Measurements from ENCODE around the gene SOCS7. TPM values are rescaled to one million over a fixed set of nuclear protein-coding genes. Genes with fewer than 3 reads are reported as not detected.
A peak's percentile ranks its signal among the peaks of the same experiment; 100 is the strongest.

Gene SOCS7
- total and polyA plus RNA-seq, 11 donors: 5.1 to 19.2 (median 14.0) TPM

DNA sequence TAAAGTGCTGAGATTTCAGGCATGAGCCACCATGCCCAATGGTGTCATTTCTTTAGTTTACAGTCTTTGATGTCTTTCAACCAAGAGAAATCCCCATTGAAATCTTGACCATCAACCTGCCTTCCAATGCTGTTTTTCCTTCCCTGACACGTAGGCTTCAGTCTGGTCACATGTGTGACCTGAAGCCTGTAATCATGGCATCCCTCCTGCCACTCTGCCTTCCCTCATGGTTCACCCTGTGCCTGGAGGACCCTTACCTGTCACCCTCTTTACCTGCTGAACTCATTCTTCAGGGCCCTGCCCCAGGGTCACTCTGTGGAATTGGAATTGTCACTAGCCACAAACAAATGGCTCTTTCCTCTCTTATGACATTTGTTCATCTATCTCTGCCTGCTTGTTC lies 58.6 kb downstream of the SOCS7 start:
- WGBS, 4 donors: 75 to 83% (median 80%) methylated on average over 1 of the region's 1 CpG
- intact Hi-C loops (cut with DNase I): no loop called here
- TF ChIP-seq, protein P1, sequence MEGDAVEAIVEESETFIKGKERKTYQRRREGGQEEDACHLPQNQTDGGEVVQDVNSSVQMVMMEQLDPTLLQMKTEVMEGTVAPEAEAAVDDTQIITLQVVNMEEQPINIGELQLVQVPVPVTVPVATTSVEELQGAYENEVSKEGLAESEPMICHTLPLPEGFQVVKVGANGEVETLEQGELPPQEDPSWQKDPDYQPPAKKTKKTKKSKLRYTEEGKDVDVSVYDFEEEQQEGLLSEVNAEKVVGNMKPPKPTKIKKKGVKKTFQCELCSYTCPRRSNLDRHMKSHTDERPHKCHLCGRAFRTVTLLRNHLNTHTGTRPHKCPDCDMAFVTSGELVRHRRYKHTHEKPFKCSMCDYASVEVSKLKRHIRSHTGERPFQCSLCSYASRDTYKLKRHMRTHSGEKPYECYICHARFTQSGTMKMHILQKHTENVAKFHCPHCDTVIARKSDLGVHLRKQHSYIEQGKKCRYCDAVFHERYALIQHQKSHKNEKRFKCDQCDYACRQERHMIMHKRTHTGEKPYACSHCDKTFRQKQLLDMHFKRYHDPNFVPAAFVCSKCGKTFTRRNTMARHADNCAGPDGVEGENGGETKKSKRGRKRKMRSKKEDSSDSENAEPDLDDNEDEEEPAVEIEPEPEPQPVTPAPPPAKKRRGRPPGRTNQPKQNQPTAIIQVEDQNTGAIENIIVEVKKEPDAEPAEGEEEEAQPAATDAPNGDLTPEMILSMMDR (IDR thresholded peaks at IDR 0.05): no peak
- no peak for TF ChIP-seq POLR2A (IDR thresholded peaks at IDR 0.05)

GRCh38 chr17:38415250-38416194 lies 63.9 kb downstream of the SOCS7 start:
- Histone ChIP-seq H3K9me3 (no peaks in the 10 kb centered on the region), H3K27ac (no peak overlapping the region), H3K4me3 (peak overlapping the region in 2 of 12 donors; percentile 4 to 13), H3K36me3 (no peaks in the 10 kb centered on the region), H3K4me1 (peaks cover 0 to 33% (median 12%) of the 10 kb centered on the region in 12 donors), H3K27me3 (peaks cover 0 to 31% (median 19%) of the 10 kb centered on the region in 9 donors)
- TF ChIP-seq, protein P1 (IDR thresholded peaks at IDR 0.05): no peak
- no peak for TF ChIP-seq POLR2A (IDR thresholded peaks at IDR 0.05)
- intact Hi-C loops (cut with DNase I): loop anchor here in 6 of 10 donors (1.0 to 2.0 kb wide), 2 partner anchors 66 to 67 kb away; no protein-coding TSS in a partner anchor
- DNase-seq (peak in 1 of 5 donors; percentile 35), ATAC-seq (peak in 3 of 4 donors; percentile 25 to 65 (median 33))
- WGBS, 4 donors: 34 to 44% (median 38%) methylated on average over 17 to 22 of the region's 22 CpGs

More for the DNA sequence above, 58.6 kb downstream of the SOCS7 start:
- H3K9me3 ChIP-seq: no peaks in the 10 kb centered on the region
- ATAC-seq (no peak), DNase-seq (no peak)
- no peaks in the 10 kb centered on the region for H3K36me3 ChIP-seq
- H3K27me3 ChIP-seq: peaks cover 0 to 4% (median 0%) of the 10 kb centered on the region in 9 donors
- H3K4me1 ChIP-seq: peaks cover 0 to 8% (median 4%) of the 10 kb centered on the region in 12 donors
- H3K27ac ChIP-seq: no peak overlapping the region
- H3K4me3 ChIP-seq: no peak overlapping the region

DNA sequence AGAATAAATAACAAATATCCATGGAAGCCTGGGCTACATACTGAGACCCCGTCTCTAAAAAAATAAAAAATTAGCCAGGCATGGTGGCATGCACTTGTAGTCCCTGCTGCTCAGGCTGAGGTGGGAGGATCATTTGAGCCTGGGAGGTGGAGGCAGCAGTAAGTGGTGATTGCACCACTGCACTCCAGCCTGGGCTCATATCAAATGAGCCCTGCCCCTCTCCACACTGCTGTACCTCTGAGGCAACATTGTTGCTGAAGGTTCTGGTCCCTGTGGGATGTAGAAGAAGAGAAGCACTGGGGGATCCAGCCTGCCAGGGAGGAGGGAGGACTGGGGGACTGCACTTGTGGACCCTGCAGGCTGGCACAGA lies 65.2 kb downstream of the SOCS7 start:
- peaks cover 0 to 31% (median 19%) of the 10 kb centered on the region in 9 donors for H3K27me3 ChIP-seq
- H3K4me1 ChIP-seq: peaks cover 0 to 46% (median 25%) of the 10 kb centered on the region in 12 donors

More for the DNA sequence above, 65.2 kb downstream of the SOCS7 start:
- Histone ChIP-seq H3K9me3 (no peaks in the 10 kb centered on the region), H3K27ac (no peak overlapping the region), H3K36me3 (no peaks in the 10 kb centered on the region), H3K4me3 (no peak overlapping the region)
- TF ChIP-seq, protein P1 (IDR thresholded peaks at IDR 0.05): no peak
- no peak for TF ChIP-seq POLR2A (IDR thresholded peaks at IDR 0.05)
- ATAC-seq (no peak), DNase-seq (no peak)
- intact Hi-C loops (cut with DNase I): no loop called here
- WGBS, 4 donors: 52 to 67% (median 59%) methylated on average over 1 of the region's 1 CpG

Measured in heart left ventricle (tissue), 16 donors.